Neural progenitor cell (in vitro differentiated cells): ENCODE data around the gene NKTR. TPM values are rescaled to one million over a fixed set of nuclear protein-coding genes. Genes with fewer than 3 reads are reported as not detected.

Experiments used
- DNase-seq: peaks from one replicate; pipeline ENCODE4 v3.0.0-alpha.2; 2016; ENCODE audit warnings: low spot score
- H2AFZ ChIP-seq: fragments of 200-600 bp; sonication (generic); replicated peaks from 2 replicates; pipeline ENCODE4 v1.6.1; 2016; ENCODE audit warnings: antibody characterized with exemption
- H3F3A ChIP-seq: fragments of 200-600 bp; sonication (generic); 2 replicates; pipeline ENCODE4 v1.6.1; 2016; ENCODE audit warnings: antibody characterized with exemption, low read depth
- H3K27ac ChIP-seq: fragments of 200-600 bp; sonication (generic); 2 replicates; pipeline ENCODE4 v1.5.1; 2016; ENCODE audit warnings: mild to moderate bottlenecking
- H3K27me3 ChIP-seq: fragments of 200-600 bp; sonication (generic); 2 replicates; pipeline ENCODE4 v1.6.1; 2016; ENCODE audit warnings: mild to moderate bottlenecking, moderate library complexity
- H3K36me3 ChIP-seq: fragments of 200-600 bp; sonication (generic); 2 replicates; pipeline ENCODE4 v1.5.1; 2016
- H3K4me1 ChIP-seq: fragments of 200-600 bp; sonication (generic); 2 replicates; pipeline ENCODE4 v1.6.1; 2016; ENCODE audit warnings: mixed run types
- H3K4me2 ChIP-seq: fragments of 200-600 bp; sonication (generic); 2 replicates; pipeline ENCODE4 v1.6.1; 2016
- H3K4me3 ChIP-seq: fragments of 200-600 bp; sonication (generic); 2 replicates; pipeline ENCODE4 v1.5.1; 2016
- H3K79me2 ChIP-seq: fragments of 200-600 bp; sonication (generic); 2 replicates; pipeline ENCODE4 v1.6.1; 2016; ENCODE audit warnings: low read depth
- H3K9ac ChIP-seq: fragments of 200-600 bp; sonication (generic); 2 replicates; pipeline ENCODE4 v1.6.1; 2016
- H3K9me3 ChIP-seq: fragments of 200-600 bp; sonication (generic); 2 replicates; pipeline ENCODE4 v1.5.1; 2016; ENCODE audit warnings: low read depth
- H4K20me1 ChIP-seq: fragments of 200-600 bp; sonication (generic); 2 replicates; pipeline ENCODE4 v1.6.1; 2016; ENCODE audit warnings: low read depth
- H3K27ac Mint-ChIP-seq: 3 replicates; pipeline ENCODE4 v1.8.0; 2021; ENCODE audit warnings: mixed read lengths
- H3K27me3 Mint-ChIP-seq: 2 replicates; pipeline ENCODE4 v1.8.0; 2022; ENCODE audit warnings: low read depth, mild to moderate bottlenecking, inconsistent platforms, moderate library complexity, mixed read lengths; ENCODE audit not compliant: insufficient read depth
- H3K36me3 Mint-ChIP-seq: 3 replicates; pipeline ENCODE4 v1.8.0; 2021; ENCODE audit warnings: mixed read lengths
- H3K4me1 Mint-ChIP-seq: 3 replicates; pipeline ENCODE4 v1.8.0; 2021; ENCODE audit warnings: mixed read lengths
- H3K4me3 Mint-ChIP-seq: 3 replicates; pipeline ENCODE4 v1.8.0; 2021; ENCODE audit warnings: mild to moderate bottlenecking, moderate library complexity, mixed read lengths
- H3K9me3 Mint-ChIP-seq: 3 replicates; pipeline ENCODE4 v1.8.0; 2020; ENCODE audit warnings: mixed read lengths
- CTCF ChIP-seq: fragments of 200-600 bp; sonication (generic); IDR thresholded peaks from 2 replicates; pipeline ENCODE4 v1.5.1; 2017; ENCODE audit warnings: antibody characterized with exemption, mild to moderate bottlenecking
- EZH2 ChIP-seq: fragments of 200-600 bp; sonication (generic); IDR thresholded peaks from 2 replicates; pipeline ENCODE4 v1.6.1; 2017; ENCODE audit warnings: antibody characterized with exemption, mild to moderate bottlenecking, moderate library complexity
- EZH2phosphoT487 ChIP-seq: fragments of 200-600 bp; sonication (generic); IDR thresholded peaks from 2 replicates; pipeline ENCODE4 v1.6.1; 2017; ENCODE audit warnings: antibody characterized with exemption
- total RNA-seq: library from RNA; depleted of rRNA; stranded (reverse); fragments of >200 nt; gene quantifications from 2 replicates; pipeline ENCODE4 v1.2.3, GENCODE V29; 2015; ENCODE audit warnings: low replicate concordance

NKTR gene
- total RNA-seq, 1 donor from 2014 or later = 190 TPM

DNA sequence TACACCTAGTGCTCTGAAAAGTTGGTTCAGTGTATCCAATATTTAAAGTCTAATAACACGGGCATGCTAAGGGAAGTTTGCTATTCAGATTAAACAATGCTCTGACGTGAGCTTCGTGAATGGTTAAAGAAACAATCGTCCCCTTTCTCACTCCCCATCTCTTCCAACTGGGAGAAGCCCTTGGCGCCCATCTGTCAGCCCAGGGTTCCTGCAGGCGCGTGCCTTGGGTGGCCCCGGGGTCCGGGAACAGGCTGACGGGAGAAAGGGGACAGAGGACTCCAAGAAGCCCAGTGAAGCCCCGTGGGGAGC is 19.1 kb upstream of the NKTR start:
- H3K4me3 Mint-ChIP-seq = peak overlapping the region; percentile 92
- peaks cover 20% of the 10 kb centered on the region for H3F3A ChIP-seq
- no peak for TF ChIP-seq EZH2phosphoT487
- no peak for TF ChIP-seq EZH2
- TF ChIP-seq CTCF = no peak
- peak overlapping the region; percentile 39 for H2AFZ ChIP-seq
- no peaks in the 10 kb centered on the region for H3K27me3 Mint-ChIP-seq
- H4K20me1 ChIP-seq = peaks cover 9% of the 10 kb centered on the region
- peaks cover 56% of the 10 kb centered on the region for H3K79me2 ChIP-seq
- peak overlapping the region; percentile 62 for H3K9ac ChIP-seq
- H3K9me3 ChIP-seq = no peaks in the 10 kb centered on the region
- no peak overlapping the region for H3K27ac Mint-ChIP-seq
- DNase-seq = no peak
- H3K4me2 ChIP-seq = peak overlapping the region; percentile 79
- peaks cover 16% of the 10 kb centered on the region for H3K4me1 ChIP-seq
- H3K4me1 Mint-ChIP-seq = peaks cover 24% of the 10 kb centered on the region
- peak overlapping the region; percentile 82 for H3K4me3 ChIP-seq
- peaks cover 12% of the 10 kb centered on the region for H3K9me3 Mint-ChIP-seq
- no peak overlapping the region for H3K27ac ChIP-seq
- H3K27me3 ChIP-seq = peaks cover 2% of the 10 kb centered on the region
- H3K36me3 ChIP-seq = no peaks in the 10 kb centered on the region
- H3K36me3 Mint-ChIP-seq = peaks cover 21% of the 10 kb centered on the region

- H3K4me3 ChIP-seq = peak within 1 kb of the TSS; percentile 82
- H3F3A ChIP-seq = peaks cover 20% of the 10 kb centered on the region
- Mint-ChIP-seq H3K27ac (peak within 1 kb of the TSS; percentile 31), H3K4me1 (peaks cover 24% of the 10 kb centered on the region), H3K36me3 (peaks cover 16% of the 10 kb centered on the region), H3K27me3 (no peaks in the 10 kb centered on the region), H3K9me3 (peaks cover 7% of the 10 kb centered on the region), H3K4me3 (peak within 1 kb of the TSS; percentile 92)
- no peaks in the 10 kb centered on the region for H3K9me3 ChIP-seq
- H3K79me2 ChIP-seq = peaks cover 50% of the 10 kb centered on the region
- peak within 1 kb of the TSS; percentile 39 for H2AFZ ChIP-seq
- peak within 1 kb of the TSS; percentile 47 for H3K27ac ChIP-seq
- DNase-seq = peak; percentile 98
- H3K36me3 ChIP-seq = no peaks in the 10 kb centered on the region
- H3K9ac ChIP-seq = peak within 1 kb of the TSS; percentile 62
- peak within 1 kb of the TSS; percentile 79 for H3K4me2 ChIP-seq
- H3K4me1 ChIP-seq = peaks cover 16% of the 10 kb centered on the region
- TF ChIP-seq EZH2phosphoT487 (no peak), CTCF (peak; percentile 39), EZH2 (no peak)
- H4K20me1 ChIP-seq = peaks cover 9% of the 10 kb centered on the region
- peaks cover 2% of the 10 kb centered on the region for H3K27me3 ChIP-seq
Measured at GRCh38 chr3:42581709-42582473, 18.6 kb upstream of the NKTR start, which contains the start of gene SEC22C. TSS of gene SEC22C (minus strand) at chr3:42581967. CDS start at chr3:42569046, 12,921 bp downstream.

- H2AFZ ChIP-seq = peak overlapping the region; percentile 39
- H3K36me3 ChIP-seq = no peaks in the 10 kb centered on the region
- Mint-ChIP-seq H3K27me3 (no peaks in the 10 kb centered on the region), H3K4me3 (peak overlapping the region; percentile 92), H3K4me1 (peaks cover 24% of the 10 kb centered on the region), H3K36me3 (peaks cover 10% of the 10 kb centered on the region), H3K27ac (peak overlapping the region; percentile 31), H3K9me3 (peaks cover 5% of the 10 kb centered on the region)
- peak overlapping the region; percentile 79 for H3K4me2 ChIP-seq
- no peak for TF ChIP-seq CTCF
- TF ChIP-seq EZH2 = no peak
- no peak for TF ChIP-seq EZH2phosphoT487
- peaks cover 2% of the 10 kb centered on the region for H3K27me3 ChIP-seq
- no peak for DNase-seq
- no peaks in the 10 kb centered on the region for H3K9me3 ChIP-seq
- H4K20me1 ChIP-seq = peaks cover 9% of the 10 kb centered on the region
- peaks cover 16% of the 10 kb centered on the region for H3K4me1 ChIP-seq
- H3K79me2 ChIP-seq = peaks cover 44% of the 10 kb centered on the region
- H3K4me3 ChIP-seq = peak overlapping the region; percentile 82
- peaks cover 20% of the 10 kb centered on the region for H3F3A ChIP-seq
- peak overlapping the region; percentile 12 for H3K9ac ChIP-seq
- peak overlapping the region; percentile 47 for H3K27ac ChIP-seq
Measured at GRCh38 chr3:42582474-42583070, 17.9 kb upstream of the NKTR start.
